Measurements from ENCODE around the gene REEP5.
"Not testable (repeated sequence)": the region's sequence is repeated elsewhere in the genome, so short reads cannot be mapped to it uniquely, and the experiment has no call there.

The REEP5 gene

DNA sequence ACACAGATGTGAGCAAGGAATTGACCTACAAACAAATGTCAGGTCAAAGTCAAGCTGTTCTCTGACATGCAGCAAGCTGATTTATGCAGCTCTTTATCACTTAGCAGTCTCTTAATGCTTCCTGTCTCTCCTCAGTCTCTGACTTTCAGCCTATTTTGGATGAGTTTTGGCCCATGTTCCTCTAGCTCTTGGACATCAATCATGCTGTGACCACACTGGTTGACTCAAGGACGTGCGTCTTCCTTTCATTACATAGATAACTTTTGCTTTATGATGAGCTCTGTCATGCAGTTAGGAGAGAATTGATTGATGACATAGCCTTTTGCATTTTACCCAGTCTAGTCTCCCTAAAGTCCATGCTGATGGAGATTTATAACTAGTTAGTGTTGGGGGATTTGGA, 9.4 kb upstream of the REEP5 start:
- no peak for DNase-seq

DNA sequence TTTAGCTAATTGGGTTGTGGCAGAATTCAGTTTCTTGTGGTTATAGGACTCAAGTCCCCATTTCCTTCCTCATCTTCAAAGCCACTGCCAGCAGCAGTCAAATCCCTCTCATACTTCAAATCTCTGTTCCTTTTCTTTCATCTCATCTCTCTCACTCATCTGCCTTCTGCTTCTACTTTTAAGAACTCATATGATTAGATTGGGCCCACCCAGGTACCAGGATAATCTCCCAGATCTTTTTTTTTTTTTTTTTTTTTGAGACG, 8.0 kb upstream of the REEP5 start:
- peak; percentile 71 for DNase-seq

DNA sequence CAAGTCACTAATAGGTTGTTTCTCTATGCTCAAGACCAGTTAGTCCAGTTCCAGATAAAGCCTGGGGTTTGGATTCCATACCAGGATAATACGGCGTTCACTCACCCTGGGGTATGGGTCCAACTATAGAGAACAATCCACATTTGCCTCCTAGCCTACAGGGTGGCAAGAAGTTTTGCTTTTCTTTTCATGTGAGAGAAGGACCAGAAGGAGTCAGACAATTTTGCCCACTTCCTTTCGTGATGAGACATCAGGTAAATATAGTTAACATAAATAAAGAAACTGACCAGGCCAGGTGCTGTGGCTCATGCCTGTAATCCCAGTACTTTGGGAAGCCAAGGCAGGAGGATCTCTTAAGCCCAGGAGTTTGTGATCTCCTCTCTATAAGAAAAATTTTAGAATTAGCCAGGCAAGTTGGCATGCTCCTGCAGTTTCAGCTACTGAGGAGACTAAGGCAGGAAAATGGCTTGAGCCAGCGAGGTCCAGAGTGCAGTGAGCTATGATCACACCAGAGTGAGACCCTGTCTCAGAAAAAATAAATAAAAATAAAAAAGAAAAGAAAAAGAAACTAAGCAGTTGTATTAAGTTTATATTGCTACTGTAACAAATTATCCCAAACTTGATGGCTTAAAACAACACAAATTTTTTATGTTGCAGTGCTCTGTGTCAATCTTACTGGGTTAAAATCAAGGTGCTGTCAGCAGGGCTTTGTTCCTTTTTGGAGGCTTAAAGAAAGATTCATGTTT, 7.5 kb upstream of the REEP5 start:
- peak; percentile 74 for DNase-seq

DNA sequence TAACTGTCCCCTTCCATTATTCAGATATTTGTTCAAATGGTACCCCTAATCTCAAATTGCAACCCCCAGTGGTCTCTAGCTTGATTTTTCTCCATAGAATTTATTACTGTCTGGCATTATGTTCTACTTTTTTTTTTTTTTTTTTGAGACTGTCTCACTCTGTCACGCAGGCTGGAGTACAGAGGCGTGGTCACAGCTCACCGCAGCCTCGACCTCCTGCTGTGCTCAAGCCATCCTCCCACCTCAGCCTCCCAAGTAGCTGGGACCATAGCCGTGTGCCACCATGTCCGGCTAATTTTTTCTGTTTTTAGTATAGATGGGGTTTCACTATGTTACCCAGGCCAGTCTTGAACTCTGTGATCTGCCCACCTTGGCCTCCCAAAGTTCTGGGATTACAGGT, 2.0 kb upstream of the REEP5 start:
- no peak for DNase-seq

DNA sequence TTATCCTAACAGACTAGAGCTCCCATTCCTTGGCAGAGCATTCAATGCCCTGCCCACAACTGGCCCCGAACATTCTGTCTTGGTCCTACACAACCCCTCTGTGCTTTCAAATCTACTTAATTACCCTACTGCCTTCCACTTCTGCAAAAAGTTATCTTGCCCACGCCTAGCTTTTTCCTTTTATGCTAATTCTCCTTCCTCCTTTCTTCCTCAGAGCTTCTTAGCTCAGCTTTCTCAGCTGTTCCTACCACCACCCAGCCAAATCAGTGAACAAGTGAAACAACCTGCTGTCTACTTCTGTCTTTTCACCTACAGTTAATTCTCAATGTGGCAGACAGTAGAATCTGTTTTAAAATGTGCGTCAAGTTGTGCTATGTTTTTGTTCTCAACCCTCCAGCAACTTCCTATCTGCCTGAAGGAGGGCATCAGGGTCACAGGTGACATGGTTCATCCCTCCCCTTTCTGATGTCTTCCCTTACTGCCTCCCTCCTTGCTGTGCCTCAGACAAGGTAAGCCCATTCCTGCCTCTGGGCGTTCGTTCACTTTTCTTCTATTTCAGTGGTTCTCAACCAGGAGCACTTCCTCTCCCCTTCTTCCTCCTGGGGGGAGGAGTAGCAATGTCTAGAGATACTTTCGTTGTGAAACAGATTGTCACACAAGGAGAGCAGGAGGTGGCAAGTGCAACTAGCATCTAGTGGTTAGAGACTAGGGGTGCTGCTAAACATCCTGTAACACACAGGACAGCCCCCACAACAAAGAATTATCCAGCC, 1.3 kb upstream of the REEP5 start:
- DNase-seq, result peak; percentile 84

DNA sequence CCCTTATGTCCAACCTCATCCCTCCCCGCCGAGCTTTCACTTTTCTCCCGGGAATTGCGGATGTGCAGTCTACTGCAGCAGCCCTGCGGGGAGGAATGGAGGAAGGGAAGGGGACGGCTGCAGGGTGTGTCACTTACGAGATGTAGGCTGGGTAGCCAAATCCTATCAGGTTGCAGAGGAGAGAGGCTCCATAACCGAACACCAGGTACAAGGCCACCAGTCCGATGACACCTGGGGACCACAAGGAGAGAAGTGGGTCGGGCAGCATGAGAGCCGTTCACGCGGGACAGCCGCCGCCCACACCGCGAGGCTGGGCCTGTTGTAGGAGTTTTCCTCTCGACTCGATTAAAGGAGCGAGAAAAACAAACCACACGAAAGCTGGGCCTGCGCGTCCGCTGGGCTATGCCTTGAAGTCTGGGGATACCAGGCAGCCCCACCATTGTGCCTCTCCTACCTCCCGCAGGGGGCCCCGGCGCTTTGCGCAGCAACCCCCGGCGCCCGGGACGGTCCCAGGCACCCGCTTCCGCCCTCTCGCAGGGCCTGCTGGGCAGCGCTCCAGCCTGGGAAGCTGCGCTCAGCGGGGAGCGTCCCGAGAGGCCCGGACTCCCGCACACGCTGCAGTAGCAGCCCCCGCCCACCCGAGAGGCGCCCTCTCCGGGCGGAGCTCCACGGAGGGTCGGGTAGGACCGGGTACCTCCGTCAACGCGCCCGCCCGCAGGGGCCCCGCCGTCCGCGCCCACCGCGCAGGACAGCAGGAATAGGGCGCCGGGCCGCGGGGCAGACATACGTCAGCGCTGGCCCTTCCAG, 798 bp downstream of the REEP5 start:
- peak; percentile 61 for DNase-seq

DNA sequence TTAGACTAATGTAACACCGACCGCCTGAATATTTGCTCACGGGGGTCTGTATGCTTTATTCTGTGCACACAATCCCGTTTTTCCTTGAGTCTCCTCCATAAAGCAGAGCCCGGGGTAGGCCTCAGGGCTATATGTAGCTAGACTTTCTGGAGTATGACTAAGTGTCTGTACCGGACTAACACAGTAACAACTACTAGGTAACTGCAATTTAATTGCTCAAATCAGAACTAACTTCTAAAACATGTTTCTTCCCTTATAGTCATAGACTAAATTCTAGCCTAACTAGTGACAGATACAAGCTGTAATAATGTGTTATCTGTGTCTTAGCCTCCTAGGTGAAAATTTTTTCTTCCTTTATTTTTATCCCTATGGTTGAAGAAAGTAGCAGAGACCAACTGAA, 2.1 kb downstream of the REEP5 start:
- peak; percentile 66 for DNase-seq

DNA sequence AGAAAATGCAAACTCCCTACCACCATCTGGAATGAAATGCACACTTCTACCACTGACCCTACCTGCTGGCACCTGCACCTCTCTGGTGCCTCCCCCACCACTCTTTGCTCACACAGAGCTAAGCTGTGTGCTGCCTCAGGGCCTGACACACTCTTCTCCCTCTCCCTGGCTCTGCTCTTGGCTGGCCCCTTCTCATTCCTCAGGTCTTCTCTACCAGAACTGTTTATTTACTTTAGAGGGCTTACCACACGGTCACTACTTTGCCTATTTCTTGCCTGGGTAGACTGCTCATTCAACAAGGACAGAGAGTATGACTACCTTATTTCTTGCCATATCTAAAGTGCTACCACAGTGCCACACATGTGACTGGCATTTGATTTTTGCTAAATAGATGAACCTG, 3.3 kb downstream of the REEP5 start:
- no peak for DNase-seq

DNA sequence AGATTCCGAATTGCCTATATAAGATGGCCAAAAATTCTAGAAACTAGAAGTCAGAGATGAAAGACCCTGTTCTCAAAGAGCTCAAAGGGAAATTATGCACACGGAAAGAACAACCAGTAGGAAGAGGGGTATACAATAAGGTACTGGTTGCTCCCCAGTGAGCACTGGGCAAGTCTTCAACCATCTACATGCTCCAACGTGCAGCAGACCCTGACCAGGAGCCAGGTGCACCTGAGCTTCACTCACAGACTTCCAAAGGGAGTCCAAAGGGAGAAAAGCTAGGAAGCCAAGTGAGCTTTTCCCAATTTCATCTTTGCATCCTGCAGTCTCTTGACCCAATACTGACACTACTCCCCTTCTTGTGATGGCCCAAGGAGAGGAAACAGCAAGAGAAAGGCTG, 3.9 kb downstream of the REEP5 start:
- no peak for DNase-seq

DNA sequence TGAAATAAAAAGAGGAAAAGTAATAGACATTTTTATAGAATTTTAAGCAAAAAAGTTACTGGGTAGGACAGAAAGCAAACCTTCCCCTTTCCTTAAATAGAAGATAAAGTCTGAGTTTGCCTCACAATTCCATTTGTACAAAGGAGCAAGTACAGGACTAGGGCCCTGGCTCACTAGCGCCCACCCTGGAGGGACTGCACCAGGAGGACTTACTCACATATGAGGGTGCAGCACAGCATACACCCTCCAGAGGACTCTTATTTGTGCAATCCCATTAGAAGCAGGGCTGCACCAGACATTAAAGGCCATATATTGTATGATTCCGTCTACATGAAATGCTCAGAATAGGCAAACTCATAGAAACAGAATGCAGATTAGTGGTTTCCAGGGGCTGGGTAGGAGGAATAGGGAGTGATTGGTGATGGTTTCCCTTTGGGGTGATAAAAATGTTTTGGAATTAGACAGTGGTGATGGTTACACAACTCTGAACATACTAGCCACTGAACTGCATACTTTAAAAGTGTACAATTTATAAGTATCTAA, 4.5 kb downstream of the REEP5 start:
- DNase-seq, result peak; percentile 28

DNA sequence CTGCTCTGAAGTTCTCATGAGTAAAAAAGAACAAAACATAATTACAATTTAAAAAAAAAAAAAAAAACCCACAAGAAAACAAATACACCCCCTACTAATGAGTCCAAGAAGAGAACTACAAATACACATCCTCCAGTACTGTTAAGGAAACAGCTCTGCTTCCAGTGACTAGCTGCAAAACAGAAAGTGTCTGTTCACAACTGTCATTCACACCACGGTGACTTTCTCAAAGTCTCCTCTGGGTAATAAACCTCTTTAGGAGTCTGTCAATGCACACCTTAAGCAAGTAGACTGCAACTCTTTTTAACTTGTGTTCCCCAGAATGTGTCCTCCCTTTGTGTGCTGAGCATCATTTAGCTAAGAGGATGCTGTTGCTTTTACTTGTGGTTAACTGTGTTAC, 6.2 kb downstream of the REEP5 start:
- peak; percentile 49 for DNase-seq

DNA sequence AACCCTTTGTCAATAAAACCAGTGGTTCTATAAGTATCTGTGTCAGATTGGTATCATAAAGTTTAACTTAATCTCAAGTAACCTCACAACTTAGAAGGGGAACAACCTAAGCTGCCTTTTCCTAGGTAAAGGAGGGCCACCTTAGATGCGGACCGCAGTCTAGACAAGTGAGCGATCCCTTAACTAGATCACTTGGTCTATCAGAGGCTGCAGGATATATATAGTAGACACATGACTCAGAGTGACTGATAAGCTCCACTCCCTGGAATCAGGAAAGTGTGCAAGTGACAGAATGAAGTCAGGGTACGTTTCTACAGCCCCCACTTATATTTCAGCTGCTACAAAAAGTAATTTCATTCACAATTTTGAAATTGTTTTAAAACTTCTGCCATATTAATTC, 7.4 kb downstream of the REEP5 start:
- no peak for DNase-seq

DNA sequence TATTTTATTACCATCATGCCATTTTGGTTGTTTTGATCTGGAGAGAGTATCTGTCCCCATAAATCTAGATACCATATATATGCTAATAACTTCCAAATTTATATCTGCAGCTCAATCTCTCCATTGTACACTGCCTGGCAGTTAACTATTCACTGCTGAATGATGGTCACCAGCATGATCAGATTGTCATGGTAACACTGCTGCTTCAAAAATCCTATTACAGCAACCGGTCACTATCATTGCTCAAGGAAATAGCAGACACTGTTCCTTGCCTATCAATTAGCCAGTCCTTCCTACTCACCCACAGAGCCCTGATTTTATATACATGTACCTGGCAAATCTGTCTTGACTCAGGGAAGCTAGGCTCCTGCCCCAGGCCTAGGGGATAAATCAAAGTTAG, 11.5 kb downstream of the REEP5 start:
- DNase-seq, result no peak

DNA sequence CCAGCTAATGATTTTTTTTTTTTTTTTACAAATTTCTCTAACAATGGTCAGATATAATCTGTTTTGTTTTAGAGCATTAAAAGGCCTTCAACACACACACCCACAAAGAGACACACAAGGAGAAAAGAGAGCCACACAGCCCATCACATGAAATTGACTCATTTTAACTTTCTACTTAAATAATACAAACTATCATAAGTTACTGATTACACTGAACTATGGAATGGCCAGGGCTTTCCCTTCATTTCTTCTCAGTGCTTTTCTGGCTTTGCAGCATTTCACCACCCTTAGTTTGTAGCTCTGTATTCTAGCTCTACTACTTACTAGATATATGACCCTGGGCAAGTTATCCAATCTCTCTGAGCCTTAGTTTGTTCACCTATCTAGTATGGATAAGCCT, 13.2 kb downstream of the REEP5 start:
- no peak for DNase-seq

DNA sequence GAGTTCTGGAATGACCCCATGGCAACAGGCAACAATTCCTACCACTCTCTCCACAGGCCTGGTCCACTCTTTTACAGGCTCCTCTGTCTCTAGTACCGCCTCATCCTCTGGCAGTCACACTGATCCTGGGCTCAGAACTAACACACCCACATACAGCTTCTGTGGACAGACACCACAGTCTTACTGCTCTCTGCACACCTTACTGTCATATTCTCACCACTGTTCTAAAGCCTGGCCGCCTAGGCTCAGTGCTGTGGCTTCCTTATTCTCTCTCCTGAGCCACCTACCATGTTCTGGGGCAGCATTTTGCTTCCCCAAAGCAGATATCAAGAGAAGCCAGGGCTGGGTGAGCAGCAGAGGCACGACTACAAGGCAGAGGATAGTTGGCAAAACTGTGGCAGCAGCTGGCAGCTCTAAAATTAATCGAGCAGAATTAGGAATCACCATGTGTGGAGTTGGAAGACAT, 14.8 kb downstream of the REEP5 start:
- DNase-seq, result no peak

DNA sequence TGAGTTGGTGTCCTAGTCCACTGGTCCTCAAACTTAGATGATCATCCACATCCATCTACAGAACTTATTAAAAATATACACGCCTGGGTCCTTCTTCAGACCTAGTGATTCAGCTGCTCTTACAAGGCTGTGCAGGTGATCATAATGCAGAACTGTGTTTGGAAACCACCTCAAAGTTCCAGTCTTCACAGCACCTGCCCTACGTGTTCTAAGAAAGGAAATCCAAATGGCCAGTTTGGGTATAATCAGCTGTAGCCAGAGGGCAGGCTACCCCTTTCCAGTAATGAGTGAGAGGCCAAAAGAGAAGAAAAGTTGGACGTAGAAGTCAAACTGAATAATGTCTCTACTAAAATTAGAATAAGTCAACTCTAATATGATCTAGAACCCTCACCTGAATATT, 15.4 kb downstream of the REEP5 start:
- DNase-seq, result no peak

DNA sequence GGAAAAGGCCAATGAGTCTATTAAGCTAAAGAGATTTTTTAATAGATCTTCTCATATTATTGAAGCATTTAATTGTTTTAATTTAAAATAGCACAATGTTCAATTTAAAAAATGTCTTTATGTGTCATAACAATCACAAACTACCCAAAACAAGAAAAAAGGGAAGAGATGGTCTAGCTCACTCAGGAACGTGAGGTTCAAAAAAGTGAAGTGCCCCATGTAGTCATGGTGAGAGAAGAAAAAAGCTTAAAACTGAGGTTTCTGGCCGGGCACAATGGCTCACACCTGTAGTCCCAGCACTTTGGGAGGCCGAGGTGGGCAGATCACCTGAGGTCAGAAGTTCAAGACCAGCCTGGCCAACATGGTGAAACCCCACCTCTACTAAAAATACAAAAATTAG, 17.0 kb downstream of the REEP5 start:
- DNase-seq, result not testable (repeated sequence)

DNA sequence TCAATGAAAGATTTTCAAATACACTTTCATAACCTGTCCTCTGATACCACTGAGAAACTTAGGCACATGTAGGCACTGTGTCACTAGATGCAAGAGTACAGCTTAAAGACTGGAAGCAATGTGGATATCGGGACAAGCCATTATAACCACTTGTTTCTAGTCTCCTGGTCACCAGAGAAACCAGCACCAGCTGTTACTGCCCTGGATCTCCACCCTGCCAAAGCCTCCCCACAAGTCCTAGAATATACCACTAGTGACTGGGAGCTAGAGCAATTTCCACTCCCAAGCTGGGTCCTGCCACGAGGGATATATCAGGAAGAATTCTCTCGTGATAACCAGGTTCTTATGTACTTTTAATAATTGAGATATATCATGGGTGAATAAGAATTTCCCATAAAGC, 19.5 kb downstream of the REEP5 start:
- DNase-seq, result no peak

DNA sequence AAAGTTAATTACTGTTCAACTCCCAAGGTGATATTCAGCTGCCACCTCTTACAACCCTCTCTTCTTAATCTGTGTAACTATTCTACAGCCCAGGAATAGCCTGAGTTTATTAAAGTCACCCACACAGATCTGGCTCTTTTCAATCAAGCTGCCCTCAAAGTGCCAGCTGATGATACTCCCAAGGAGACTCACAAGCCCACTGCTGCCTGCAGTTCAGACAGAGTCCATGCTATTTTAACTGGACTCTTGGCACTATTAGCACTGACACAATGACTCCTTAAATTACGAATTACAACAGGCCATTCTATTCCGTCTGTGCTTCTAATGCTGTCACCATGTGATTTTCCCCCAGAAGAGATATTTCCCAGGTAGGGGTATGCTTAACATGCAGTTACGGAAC, 26.3 kb downstream of the REEP5 start:
- no peak for DNase-seq

DNA sequence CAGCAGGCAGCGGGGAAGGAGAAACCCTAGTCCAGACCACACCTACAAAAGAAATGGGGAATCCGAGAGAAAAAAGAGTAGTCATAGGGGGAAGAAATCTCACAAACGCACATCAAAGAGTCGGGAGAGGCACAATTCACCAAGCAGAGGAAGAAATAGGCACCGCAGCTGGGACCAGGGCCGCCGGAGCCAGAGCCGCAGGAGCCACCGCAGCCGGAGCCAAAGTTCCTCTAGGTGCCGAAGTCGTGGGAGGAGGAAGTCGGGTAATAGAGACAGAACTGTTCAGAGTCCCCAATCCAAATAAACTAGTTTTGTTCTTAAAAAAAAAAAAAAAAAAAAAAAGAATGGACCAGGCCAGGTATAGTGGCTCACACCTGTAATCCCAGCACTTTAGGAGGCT, 29.3 kb downstream of the REEP5 start:
- no peak for DNase-seq

DNA sequence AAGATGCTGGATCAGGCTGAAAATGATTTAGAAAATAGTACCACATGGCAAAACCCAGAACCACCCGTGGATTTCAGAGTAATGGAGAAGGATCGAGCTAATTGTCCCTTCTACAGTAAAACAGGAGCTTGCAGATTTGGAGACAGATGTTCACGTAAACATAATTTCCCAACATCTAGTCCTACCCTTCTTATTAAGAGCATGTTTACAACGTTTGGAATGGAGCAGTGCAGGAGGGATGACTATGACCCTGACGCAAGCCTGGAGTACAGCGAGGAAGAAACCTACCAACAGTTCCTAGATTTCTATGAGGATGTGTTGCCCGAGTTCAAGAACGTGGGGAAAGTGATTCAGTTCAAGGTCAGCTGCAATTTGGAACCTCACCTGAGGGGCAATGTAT, 30.0 kb downstream of the REEP5 start:
- not testable (repeated sequence) for DNase-seq

DNA sequence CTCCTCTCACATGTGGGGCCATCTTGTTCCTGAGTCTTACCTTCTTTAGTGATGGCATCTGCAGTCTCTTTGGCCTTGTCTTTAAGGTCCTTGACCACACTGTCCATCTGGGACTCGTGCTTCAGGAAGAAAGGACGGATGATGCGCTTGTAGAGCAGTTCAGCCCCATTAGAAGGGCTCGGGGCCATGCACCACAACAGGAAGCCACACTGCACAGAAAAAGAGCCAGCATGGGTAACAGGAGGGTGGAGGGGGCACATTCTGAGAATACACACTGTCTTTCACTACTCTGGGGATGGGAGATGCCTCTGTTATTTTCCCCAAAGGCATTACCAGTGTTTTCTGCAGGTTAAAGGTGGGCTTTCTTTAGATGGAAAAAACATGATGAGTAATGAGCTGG, 35.1 kb downstream of the REEP5 start:
- DNase-seq, result peak; percentile 22

DNA sequence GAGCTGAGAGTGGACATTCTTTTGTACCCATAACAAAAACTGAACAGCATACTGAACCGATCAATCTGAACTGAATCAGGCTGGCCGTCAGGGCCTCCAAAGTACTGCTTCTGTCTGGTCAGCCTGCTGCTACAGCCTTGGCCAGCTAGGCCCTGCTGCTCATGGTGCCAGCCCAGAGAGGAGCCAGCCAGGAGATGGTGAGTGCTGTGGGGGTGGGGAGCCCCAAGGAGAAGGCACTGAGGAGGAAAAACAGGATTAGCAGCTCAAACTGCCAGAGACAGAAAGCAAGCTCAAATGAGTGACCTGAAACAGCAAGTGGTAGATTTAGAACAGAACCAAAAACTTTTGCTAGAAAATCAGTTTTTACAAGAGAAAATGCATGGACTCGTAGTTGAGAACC, 37.0 kb downstream of the REEP5 start:
- DNase-seq, result no peak

DNA sequence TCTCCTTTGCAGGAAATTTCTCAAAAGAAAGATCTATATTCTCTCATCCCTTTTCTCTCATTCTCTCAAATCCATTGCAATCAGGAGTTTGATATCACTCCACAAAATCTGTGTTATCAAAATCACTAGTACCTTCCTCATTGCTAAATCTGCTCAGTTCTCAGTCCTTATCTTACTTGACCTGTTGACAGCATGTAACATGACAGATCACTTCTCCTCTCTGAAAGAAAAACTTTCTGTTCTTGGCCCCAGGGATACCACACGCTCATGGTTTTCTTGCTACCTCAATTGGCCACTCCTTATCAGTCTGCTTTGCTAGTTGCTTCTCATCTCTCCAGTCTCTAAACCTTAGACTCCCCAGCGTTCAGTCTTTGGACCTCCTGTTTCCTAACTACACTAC, 38.8 kb downstream of the REEP5 start:
- DNase-seq, result no peak

Data from activated CD4-positive, alpha-beta T cell treated with anti-CD3 and anti-CD28 coated beads, Interleukin-10, Interleukin-2, amounts not matched to agents 100 ng/mL and 50 ng/mL, durations not matched to agents 16 hours and 8 hours (primary cell).